Measurements from ENCODE around the gene SPTSSB.

SPTSSB gene

GRCh38 chr3:161371441-161372320, at the start of gene SPTSSB:
Gene SPTSSB, minus strand, starts transcription at chr3:161371517. Its CDS starts 25,194 bp downstream, at chr3:161346323.
- peak; percentile 67 for DNase-seq (ENCODE audit: low spot score)

GRCh38 chr3:161420746-161421145, 49.4 kb upstream of the SPTSSB start:
- no peak for DNase-seq (ENCODE audit: low spot score)

- no peak for DNase-seq (ENCODE audit: low spot score)
These were observed 48.4 kb upstream of the SPTSSB start for GRCh38 chr3:161419555-161420333.

GRCh38 chr3:161415506-161416231, 44.4 kb upstream of the SPTSSB start:
- no peak for DNase-seq (ENCODE audit: low spot score)

GRCh38 chr3:161414907-161415306, 43.6 kb upstream of the SPTSSB start:
- DNase-seq (ENCODE audit: low spot score) = no peak

- no peak for DNase-seq (ENCODE audit: low spot score)
These were observed 42.5 kb upstream of the SPTSSB start for GRCh38 chr3:161413855-161414210.

- DNase-seq (ENCODE audit: low spot score) = no peak
These were observed 42.0 kb upstream of the SPTSSB start for GRCh38 chr3:161413127-161413854.

- DNase-seq (ENCODE audit: low spot score) = no peak
These were observed 40.8 kb upstream of the SPTSSB start for GRCh38 chr3:161412123-161412522.

GRCh38 chr3:161409858-161410257, 38.5 kb upstream of the SPTSSB start:
- no peak for DNase-seq (ENCODE audit: low spot score)

- peak; percentile 54 for DNase-seq (ENCODE audit: low spot score)
These were observed 37.8 kb upstream of the SPTSSB start for GRCh38 chr3:161409069-161409468.

- no peak for DNase-seq (ENCODE audit: low spot score)
These were observed 35.6 kb upstream of the SPTSSB start for GRCh38 chr3:161406594-161407555.

GRCh38 chr3:161405836-161406235, 34.5 kb upstream of the SPTSSB start:
- DNase-seq (ENCODE audit: low spot score) = no peak

GRCh38 chr3:161405087-161405486, 33.8 kb upstream of the SPTSSB start:
- no peak for DNase-seq (ENCODE audit: low spot score)

- no peak for DNase-seq (ENCODE audit: low spot score)
These were observed 31.9 kb upstream of the SPTSSB start for GRCh38 chr3:161403251-161403650.

GRCh38 chr3:161401389-161401788, 30.1 kb upstream of the SPTSSB start:
- no peak for DNase-seq (ENCODE audit: low spot score)

GRCh38 chr3:161400650-161401049, 29.3 kb upstream of the SPTSSB start:
- no peak for DNase-seq (ENCODE audit: low spot score)

GRCh38 chr3:161395115-161396012, 24.0 kb upstream of the SPTSSB start:
- peak; percentile 53 for DNase-seq (ENCODE audit: low spot score)

- DNase-seq (ENCODE audit: low spot score) = no peak
These were observed 22.5 kb upstream of the SPTSSB start for GRCh38 chr3:161393803-161394202.

GRCh38 chr3:161393310-161393709, 22.0 kb upstream of the SPTSSB start:
- no peak for DNase-seq (ENCODE audit: low spot score)

GRCh38 chr3:161392853-161393252, 21.5 kb upstream of the SPTSSB start:
- DNase-seq (ENCODE audit: low spot score) = no peak

All from SW480 (cell line).